Caco-2 (cell line): ENCODE results near the gene ZNHIT2. TPM values are rescaled to one million over a fixed set of nuclear protein-coding genes. Genes with fewer than 3 reads are reported as not detected.

Experiments
- BruUV-seq: library from RNA; stranded (reverse); fragments of 400-500 nt; replicated peaks from 2 replicates; lab custom pipeline; 2021; lab: Mats Ljungman, UMichigan
- CTCF ChIA-PET: fragments of 300-600 bp; sonication (Branson Sonifier 250); formaldehyde crosslinking; loops from one replicate; lab custom pipeline; 2022; ENCODE audit warnings: antibody characterized with exemption; lab: Charles Lee
- POLR2A ChIA-PET: fragments of 300-600 bp; sonication (Branson Sonifier 250); formaldehyde crosslinking; loops from one replicate; lab custom pipeline; 2022; ENCODE audit warnings: antibody characterized with exemption; lab: Charles Lee
- DNase-seq, 2 experiments: peaks; one replicate each; pipeline versions ENCODE4 v3.0.0 to v3.0.0-alpha.2; 2020 to 2022
- H3K27me3 ChIP-seq: replicated peaks from 2 replicates; pipeline ENCODE4 v1.6.0; 2011; ENCODE audit warnings: low read length; ENCODE audit not compliant: control insufficient read depth, insufficient read depth
- H3K36me3 ChIP-seq: 2 replicates; pipeline ENCODE4 v1.5.1; 2011; ENCODE audit warnings: low read length; ENCODE audit not compliant: control insufficient read depth, insufficient read depth
- H3K4me1 ChIP-seq: fragments of 250-450 bp; sonication (Bioruptor Pico); 2 replicates; pipeline ENCODE4 v1.5.1; 2020; ENCODE audit warnings: mild to moderate bottlenecking
- H3K4me3 ChIP-seq: 2 replicates; pipeline ENCODE4 v1.5.1; 2011; ENCODE audit warnings: low read depth, mild to moderate bottlenecking, control low read depth, low read length
- H3K9me3 ChIP-seq: fragments of 250-450 bp; sonication (Bioruptor Pico); 2 replicates; pipeline ENCODE4 v1.5.1; 2020; ENCODE audit warnings: mild to moderate bottlenecking, moderate library complexity
- H3K27ac Mint-ChIP-seq: one replicate; pipeline ENCODE4 v1.8.0; 2022; ENCODE audit warnings: mixed read lengths; ENCODE audit not compliant: unreplicated experiment
- H3K27me3 Mint-ChIP-seq: one replicate; pipeline ENCODE4 v1.8.0; 2022; ENCODE audit warnings: mixed read lengths; ENCODE audit not compliant: insufficient read depth, unreplicated experiment
- H3K36me3 Mint-ChIP-seq: one replicate; pipeline ENCODE4 v1.8.0; 2022; ENCODE audit warnings: mild to moderate bottlenecking, mixed read lengths; ENCODE audit not compliant: insufficient read depth, unreplicated experiment
- H3K4me1 Mint-ChIP-seq: one replicate; pipeline ENCODE4 v1.8.0; 2022; ENCODE audit warnings: low read depth, mixed read lengths; ENCODE audit not compliant: unreplicated experiment
- H3K4me3 Mint-ChIP-seq: one replicate; pipeline ENCODE4 v1.8.0; 2022; ENCODE audit warnings: mild to moderate bottlenecking, moderate library complexity, mixed read lengths; ENCODE audit not compliant: unreplicated experiment
- H3K9me3 Mint-ChIP-seq: one replicate; pipeline ENCODE4 v1.8.0; 2022; ENCODE audit warnings: mixed read lengths; ENCODE audit not compliant: unreplicated experiment
- intact Hi-C: fragments of 100-400 bp; cut with micrococcal nuclease; formaldehyde crosslinking; loops from one replicate; pipeline ENCODE4 v1.10.0; 2022; ENCODE audit not compliant: unreplicated experiment
- total RNA-seq: library from RNA; stranded (reverse); gene quantifications from 2 replicates; pipeline ENCODE4 v1.2.3, GENCODE V29; 2022
- TF ChIP-seq, protein P1 (sequence below), 2 experiments: fragments of 200-600 bp in 1 of 2; IDR thresholded peaks; 1 replicate in 1 of 2; 2 replicates in 1 of 2; pipeline versions ENCODE4 v1.5.1 to v1.8.0; 2011 to 2022; ENCODE audit warnings: antibody characterized with exemption in 1 of 2, control low read depth in 1 of 2, inconsistent platforms in 1 of 2, low read depth in 1 of 2, low read length in 1 of 2, mild to moderate bottlenecking in 1 of 2, moderate library complexity in 1 of 2; ENCODE audit not compliant: insufficient read depth in 1 of 2, severe bottlenecking in 1 of 2, unreplicated experiment in 1 of 2

Gene ZNHIT2
- total RNA-seq, 1 experiment from 2014 or later, result 14.7 TPM

DNA sequence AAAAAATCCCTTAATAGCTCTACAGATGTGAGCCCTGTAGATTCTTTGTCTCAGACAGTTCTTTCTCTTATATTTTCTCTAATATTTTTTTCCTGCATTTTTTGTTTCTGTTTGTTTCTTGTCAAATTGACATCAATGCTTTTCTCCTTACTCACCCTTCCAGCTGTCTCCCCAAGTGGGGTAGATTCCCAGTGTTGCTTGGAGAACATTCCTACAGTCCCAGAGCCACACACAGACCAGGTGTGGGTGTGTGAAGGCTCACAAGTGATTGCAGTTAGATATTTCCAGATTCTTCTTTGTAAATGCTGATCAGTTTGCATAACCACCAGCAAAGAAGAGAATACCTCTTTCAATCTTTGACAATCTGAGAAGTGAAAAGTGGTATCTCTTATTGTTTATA, 14.0 kb downstream of the ZNHIT2 start:
- H3K27ac Mint-ChIP-seq, result no peak overlapping the region
- Histone ChIP-seq H3K4me3 (no peak overlapping the region), H3K27me3 (no peaks in the 10 kb centered on the region), H3K36me3 (peaks cover 2% of the 10 kb centered on the region; the same call in 1 of the 2 replicates), H3K4me1 (no peaks in the 10 kb centered on the region), H3K9me3 (no peaks in the 10 kb centered on the region)
- POLR2A ChIA-PET, result no interaction called here
- BruUV-seq, result no TSS peak
- H3K4me3 Mint-ChIP-seq, result no peak overlapping the region
- no peak for DNase-seq
- CTCF ChIA-PET, result no interaction called here
- no peaks in the 10 kb centered on the region for H3K9me3 Mint-ChIP-seq
- TF ChIP-seq, protein P1, sequence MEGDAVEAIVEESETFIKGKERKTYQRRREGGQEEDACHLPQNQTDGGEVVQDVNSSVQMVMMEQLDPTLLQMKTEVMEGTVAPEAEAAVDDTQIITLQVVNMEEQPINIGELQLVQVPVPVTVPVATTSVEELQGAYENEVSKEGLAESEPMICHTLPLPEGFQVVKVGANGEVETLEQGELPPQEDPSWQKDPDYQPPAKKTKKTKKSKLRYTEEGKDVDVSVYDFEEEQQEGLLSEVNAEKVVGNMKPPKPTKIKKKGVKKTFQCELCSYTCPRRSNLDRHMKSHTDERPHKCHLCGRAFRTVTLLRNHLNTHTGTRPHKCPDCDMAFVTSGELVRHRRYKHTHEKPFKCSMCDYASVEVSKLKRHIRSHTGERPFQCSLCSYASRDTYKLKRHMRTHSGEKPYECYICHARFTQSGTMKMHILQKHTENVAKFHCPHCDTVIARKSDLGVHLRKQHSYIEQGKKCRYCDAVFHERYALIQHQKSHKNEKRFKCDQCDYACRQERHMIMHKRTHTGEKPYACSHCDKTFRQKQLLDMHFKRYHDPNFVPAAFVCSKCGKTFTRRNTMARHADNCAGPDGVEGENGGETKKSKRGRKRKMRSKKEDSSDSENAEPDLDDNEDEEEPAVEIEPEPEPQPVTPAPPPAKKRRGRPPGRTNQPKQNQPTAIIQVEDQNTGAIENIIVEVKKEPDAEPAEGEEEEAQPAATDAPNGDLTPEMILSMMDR (IDR thresholded peaks at IDR 0.05; ENCODE audit: insufficient read depth in 1 of 2, low read depth in 1 of 2, low read length in 1 of 2, severe bottlenecking in 1 of 2, unreplicated experiment in 1 of 2), result no peak
- intact Hi-C loops, result no loop called here
- peaks cover 6% of the 10 kb centered on the region for H3K4me1 Mint-ChIP-seq
- no peaks in the 10 kb centered on the region for H3K27me3 Mint-ChIP-seq
- peaks cover 37% of the 10 kb centered on the region for H3K36me3 Mint-ChIP-seq

DNA sequence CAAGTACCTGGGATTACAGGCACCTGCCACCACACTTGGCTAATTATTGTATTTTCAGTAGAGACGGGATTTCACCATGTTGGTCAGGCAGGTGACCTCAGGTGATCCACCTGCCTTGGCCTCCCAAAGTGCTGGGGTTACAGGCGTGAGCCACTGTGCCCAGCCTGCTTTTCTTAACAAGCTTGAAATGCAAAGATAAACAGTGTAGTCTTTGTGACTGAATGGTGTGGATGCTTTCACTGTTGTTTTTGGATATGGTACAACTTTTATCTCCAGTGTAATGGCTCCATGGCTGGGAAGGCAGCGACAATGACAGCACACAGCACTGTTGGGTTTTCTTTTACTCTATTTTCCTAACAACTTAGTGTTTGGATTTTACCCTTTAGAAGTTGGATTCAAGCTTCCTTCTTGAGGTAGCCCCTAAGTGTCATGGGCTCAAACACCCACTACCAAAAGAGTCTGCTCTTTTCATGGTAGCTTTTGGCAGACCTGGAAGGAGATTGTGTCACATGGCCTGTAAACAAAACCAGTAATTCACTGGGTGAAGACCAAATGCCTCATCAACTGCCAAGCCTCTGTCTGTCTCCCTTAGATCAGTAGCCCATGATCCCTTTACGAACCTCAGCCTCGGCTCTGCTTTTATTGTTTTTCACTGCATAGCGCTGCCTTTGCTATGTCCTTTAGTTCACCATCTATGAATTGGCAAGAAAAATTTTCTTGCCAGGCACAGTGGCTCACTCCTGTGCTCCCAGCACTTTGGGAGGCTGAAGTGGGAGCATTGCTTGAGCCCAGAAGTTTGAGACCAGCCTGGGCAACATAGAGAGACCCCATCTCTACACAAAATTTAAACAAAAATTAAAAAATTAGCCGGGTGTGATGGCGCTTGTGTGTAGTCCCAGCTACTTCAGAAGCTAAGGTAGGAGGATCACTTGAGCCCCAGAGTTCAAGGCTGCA, 15.1 kb downstream of the ZNHIT2 start:
- peaks cover 2% of the 10 kb centered on the region; the same call in 1 of the 2 replicates for H3K36me3 ChIP-seq
- no TSS peak for BruUV-seq
- intact Hi-C loops, result no loop called here

More for the DNA sequence above, 15.1 kb downstream of the ZNHIT2 start:
- CTCF ChIA-PET, result interaction anchor here (1.2 kb wide), 1 partner anchor 9 kb away, joined by 5 read pairs; the partner anchor contains the start of gene TM7SF2
- no peaks in the 10 kb centered on the region for H3K9me3 Mint-ChIP-seq
- H3K4me3 ChIP-seq, result no peak overlapping the region
- H3K27me3 ChIP-seq, result no peaks in the 10 kb centered on the region
- no peaks in the 10 kb centered on the region for H3K27me3 Mint-ChIP-seq
- no peak for DNase-seq
- H3K9me3 ChIP-seq, result no peaks in the 10 kb centered on the region
- POLR2A ChIA-PET, result interaction anchor here (1.1 kb wide), 1 partner anchor 15 kb away, joined by 9 read pairs; the partner anchor contains the start of gene ZNHIT2
- no peak overlapping the region for H3K4me3 Mint-ChIP-seq
- H3K27ac Mint-ChIP-seq, result no peak overlapping the region
- TF ChIP-seq, protein P1 (IDR thresholded peaks at IDR 0.05; ENCODE audit: insufficient read depth in 1 of 2, low read depth in 1 of 2, low read length in 1 of 2, severe bottlenecking in 1 of 2, unreplicated experiment in 1 of 2), result no peak
- H3K4me1 ChIP-seq, result 0 out of 2 replicates have a peak, but pooled peaks cover under 1% of the 10 kb centered on the region
- peaks cover 37% of the 10 kb centered on the region for H3K36me3 Mint-ChIP-seq
- H3K4me1 Mint-ChIP-seq, result peaks cover 6% of the 10 kb centered on the region
